Activated naive CD8-positive, alpha-beta T cell treated with anti-CD3 and anti-CD28 coated beads, Interleukin-2, amount 10 ng/mL, durations not matched to agents 7 days and 5 days (primary cell): ENCODE data around the gene C19orf67. TPM values are rescaled to one million over a fixed set of nuclear protein-coding genes. Genes with fewer than 3 reads are reported as not detected.
A peak's percentile ranks its signal among the peaks of the same experiment; 100 is the strongest.

ENCODE experiments used
- ATAC-seq: fragments of 150-1000 bp; cut with Tn5 transposase; one replicate; pipeline ENCODE4 v1.10.0; 2021; ENCODE audit warnings: low read depth, moderate library complexity
- POLR2A ChIA-PET: fragments of 350-600 bp; sonication (Branson Sonifier 250); formaldehyde crosslinking; loops from one replicate; lab custom pipeline; 2021; ENCODE audit warnings: antibody characterized with exemption; lab: Charles Lee
- DNase-seq: peaks from one replicate; pipeline ENCODE4 v3.0.0; 2021
- H3K27ac Mint-ChIP-seq: one replicate; pipeline ENCODE4 v1.8.0; 2022; ENCODE audit warnings: mild to moderate bottlenecking, mixed read lengths
- H3K27me3 Mint-ChIP-seq: one replicate; pipeline ENCODE4 v1.8.0; 2022; ENCODE audit warnings: mild to moderate bottlenecking, moderate library complexity, mixed read lengths
- H3K36me3 Mint-ChIP-seq: one replicate; pipeline ENCODE4 v1.8.0; 2021; ENCODE audit warnings: mild to moderate bottlenecking, mixed read lengths
- H3K4me1 Mint-ChIP-seq: one replicate; pipeline ENCODE4 v1.8.0; 2021; ENCODE audit warnings: mixed read lengths
- H3K4me3 Mint-ChIP-seq: one replicate; pipeline ENCODE4 v1.8.0; 2022; ENCODE audit warnings: mild to moderate bottlenecking, moderate library complexity, mixed read lengths
- H3K9me3 Mint-ChIP-seq: one replicate; pipeline ENCODE4 v1.8.0; 2021; ENCODE audit warnings: mixed read lengths
- total RNA-seq, 2 experiments: library from RNA; stranded (reverse); gene quantifications; one replicate each; pipeline ENCODE4 v1.2.3, GENCODE V29; 2021

Gene C19orf67
- not detected for total RNA-seq

DNA sequence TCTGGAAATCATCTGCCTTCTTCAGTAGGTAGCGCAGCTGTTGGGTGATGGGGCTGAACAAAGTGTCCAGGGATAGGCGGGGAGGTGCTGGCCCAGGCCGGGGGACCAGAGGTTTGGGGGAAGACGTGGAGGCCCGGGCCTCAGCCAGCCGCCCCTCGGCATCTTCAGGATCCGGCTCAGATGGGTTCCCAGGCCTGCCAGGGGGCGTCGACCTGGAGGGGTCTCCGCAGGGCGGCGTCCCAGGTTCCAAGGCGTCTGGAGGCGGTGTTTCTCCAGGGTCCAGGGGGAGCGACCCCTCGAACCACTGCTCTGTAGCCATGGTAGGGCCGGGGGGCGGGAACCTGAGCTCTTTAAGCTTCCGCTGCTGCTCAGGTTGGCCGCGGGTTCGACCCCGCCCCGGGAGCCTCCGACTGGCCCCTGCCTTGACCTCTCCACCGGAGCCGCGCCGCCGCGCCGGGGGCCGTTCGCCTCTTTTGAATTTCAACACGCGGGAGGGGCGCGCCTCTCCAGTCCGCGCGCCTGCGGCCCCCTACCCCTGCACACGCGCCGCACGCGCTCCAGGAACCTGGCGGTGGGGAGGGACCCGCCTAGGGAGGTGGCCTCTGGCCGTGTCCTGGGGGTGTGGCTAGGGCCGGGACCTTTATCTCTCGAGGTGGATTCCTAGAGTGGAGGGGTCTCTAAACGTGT is at the start of gene C19orf67:
Gene C19orf67 (minus strand): TSS at position 475 of the 687 bp plus-strand sequence. CDS start 156 bp downstream, at position 319.
- DNase-seq = no peak
- no peak within 1 kb of the TSS for H3K27ac Mint-ChIP-seq

DNA sequence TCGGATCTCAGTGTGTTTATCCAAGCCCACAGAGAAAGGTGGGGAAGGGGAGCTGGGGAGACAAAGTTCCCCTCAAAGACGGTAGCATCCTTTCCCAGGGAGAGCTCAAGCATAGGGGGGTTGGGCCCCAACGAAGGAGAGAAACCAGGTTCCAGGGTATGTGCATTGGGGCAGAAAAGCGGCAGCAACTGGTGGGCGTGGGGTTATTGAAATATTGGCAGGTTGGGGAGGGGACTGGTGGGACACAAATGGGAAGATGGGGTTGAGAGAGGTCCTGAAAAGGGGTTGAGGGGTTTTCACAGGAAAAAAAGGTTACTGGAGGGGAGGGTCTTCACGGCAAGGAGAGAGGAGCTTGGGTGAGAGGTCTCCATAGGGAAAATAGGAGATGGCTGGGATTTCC is 49.8 kb upstream of the C19orf67 start:
- H3K27me3 Mint-ChIP-seq = no peaks in the 10 kb centered on the region
- DNase-seq (no peak), ATAC-seq (no peak)
- H3K27ac Mint-ChIP-seq = peak overlapping the region; percentile 91
- no peaks in the 10 kb centered on the region for H3K9me3 Mint-ChIP-seq
- H3K4me3 Mint-ChIP-seq = peak overlapping the region; percentile 85
- H3K36me3 Mint-ChIP-seq = peaks cover 18% of the 10 kb centered on the region
- peaks cover 23% of the 10 kb centered on the region for H3K4me1 Mint-ChIP-seq
- POLR2A ChIA-PET = interaction anchor here (0.5 to 3.6 kb wide), 11 partner anchors 12 to 371 kb away, joined by 3 to 47 read pairs (median 5); partner anchors contain the start of genes DDX39A, IL27RA, MRI1 and PRKACA

More for the DNA sequence above, at the start of gene C19orf67:
- POLR2A ChIA-PET = no interaction called here
- Mint-ChIP-seq H3K4me3 (no peak within 1 kb of the TSS), H3K27me3 (no peaks in the 10 kb centered on the region), H3K4me1 (peaks cover 7% of the 10 kb centered on the region), H3K9me3 (no peaks in the 10 kb centered on the region), H3K36me3 (peaks cover 5% of the 10 kb centered on the region)
- no peak for ATAC-seq

DNA sequence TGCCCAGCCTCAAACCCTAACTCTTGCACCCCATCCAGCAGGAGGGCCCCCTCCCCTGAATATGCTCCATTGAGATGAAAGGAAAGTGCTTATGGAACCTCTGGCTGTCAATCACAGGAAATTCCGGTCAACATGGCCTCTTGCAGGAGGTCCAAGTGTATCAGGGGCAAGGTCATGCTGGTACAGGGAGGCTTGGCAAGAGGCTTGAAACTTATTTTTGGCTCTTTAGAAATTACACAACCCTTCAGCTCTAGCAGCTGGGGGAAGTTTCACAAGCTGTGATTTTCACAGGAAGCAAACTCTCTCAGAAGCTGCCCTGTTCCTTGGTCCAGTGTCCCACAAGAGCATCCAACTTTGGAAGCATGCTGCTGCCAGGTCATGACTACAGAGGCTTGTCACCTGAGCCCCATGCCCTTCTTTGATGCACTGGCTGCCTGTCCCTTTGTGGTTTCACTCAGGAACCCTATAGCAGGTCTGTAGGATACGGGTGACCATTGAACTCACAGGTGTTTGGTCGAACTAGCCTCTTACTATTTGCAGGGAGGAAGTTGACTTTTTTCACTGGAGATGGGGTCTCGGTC is 42.4 kb upstream of the C19orf67 start:
- H3K4me3 Mint-ChIP-seq = no peak overlapping the region
- no peak for DNase-seq
- POLR2A ChIA-PET = no interaction called here
- H3K27ac Mint-ChIP-seq = no peak overlapping the region
- ATAC-seq = no peak
- H3K9me3 Mint-ChIP-seq = no peaks in the 10 kb centered on the region
- no peaks in the 10 kb centered on the region for H3K27me3 Mint-ChIP-seq
- peaks cover 3% of the 10 kb centered on the region for H3K4me1 Mint-ChIP-seq
- H3K36me3 Mint-ChIP-seq = peaks cover 21% of the 10 kb centered on the region

DNA sequence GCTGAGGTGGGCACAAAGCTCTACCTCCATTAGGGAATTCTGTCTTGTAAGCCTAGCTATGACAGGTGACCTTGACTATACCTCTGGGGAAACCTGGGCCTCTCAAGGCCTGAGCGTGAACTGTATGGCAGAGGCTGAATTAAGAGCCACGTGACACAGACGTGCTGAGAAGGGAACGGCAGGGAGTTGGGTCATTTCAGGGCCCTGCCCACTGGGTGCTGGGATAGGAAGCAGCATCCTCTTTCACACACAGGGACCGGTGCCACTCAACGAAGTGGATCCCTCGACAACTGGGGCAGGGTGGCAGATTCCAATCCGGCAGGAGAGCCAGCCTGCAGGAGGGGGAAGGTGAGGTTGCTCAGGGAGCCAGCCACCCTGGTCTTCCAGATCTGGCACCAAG is 41.6 kb upstream of the C19orf67 start:
- Mint-ChIP-seq H3K4me1 (peaks cover 4% of the 10 kb centered on the region), H3K36me3 (peaks cover 22% of the 10 kb centered on the region), H3K9me3 (no peaks in the 10 kb centered on the region), H3K27ac (no peak overlapping the region), H3K4me3 (no peak overlapping the region), H3K27me3 (no peaks in the 10 kb centered on the region)
- ATAC-seq (no peak), DNase-seq (no peak)
- POLR2A ChIA-PET = interaction anchor here (0.6 to 1.4 kb wide), 2 partner anchors 10 to 22 kb away, joined by 5 read pairs; partner anchors contain the start of gene PRKACA

DNA sequence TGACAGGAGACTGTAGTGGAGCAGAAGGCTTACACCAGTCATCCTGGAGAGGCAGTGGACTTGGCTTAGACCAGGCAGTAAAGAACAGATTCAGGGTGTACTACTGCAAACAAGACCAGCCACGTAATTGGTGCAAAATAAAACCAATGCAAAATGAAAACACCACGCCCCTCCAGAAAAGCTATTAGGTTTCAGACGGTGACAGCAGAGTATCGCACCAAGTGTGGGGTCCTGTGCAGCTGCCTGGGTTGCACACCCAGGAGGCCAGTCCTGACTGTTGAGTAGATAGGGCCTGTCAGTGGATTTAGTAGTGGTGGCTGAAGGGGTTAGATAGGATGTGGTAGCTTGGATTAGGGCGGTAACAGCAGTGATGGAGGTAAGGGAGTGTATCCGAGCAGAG is 37.3 kb upstream of the C19orf67 start:
- no peak overlapping the region for H3K27ac Mint-ChIP-seq
- no peaks in the 10 kb centered on the region for H3K27me3 Mint-ChIP-seq
- no peak for DNase-seq
- POLR2A ChIA-PET = interaction anchor here (0.7 to 1.8 kb wide), 3 partner anchors 8 to 158 kb away, joined by 4 to 12 read pairs (median 6); partner anchors contain the start of gene ASF1B
- ATAC-seq = no peak
- H3K4me1 Mint-ChIP-seq = peaks cover 15% of the 10 kb centered on the region
- peaks cover 16% of the 10 kb centered on the region for H3K36me3 Mint-ChIP-seq
- no peak overlapping the region for H3K4me3 Mint-ChIP-seq
- H3K9me3 Mint-ChIP-seq = no peaks in the 10 kb centered on the region

DNA sequence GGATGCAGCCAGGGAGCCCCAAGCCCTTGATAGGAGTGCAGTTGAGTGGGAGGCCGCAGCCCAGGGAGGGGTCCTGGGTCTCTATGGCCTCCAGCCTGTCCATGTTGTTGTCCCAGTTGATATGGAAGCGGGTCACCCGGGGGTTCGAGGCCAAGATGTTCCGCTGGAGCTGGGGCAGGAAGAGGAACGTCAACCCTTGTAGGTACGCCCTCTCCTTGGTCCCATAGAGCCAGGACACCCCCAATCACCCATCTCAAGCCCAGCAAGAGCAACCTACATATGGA is 34.9 kb upstream of the C19orf67 start:
- ATAC-seq = no peak
- H3K27ac Mint-ChIP-seq = no peak overlapping the region
- H3K27me3 Mint-ChIP-seq = no peaks in the 10 kb centered on the region
- H3K9me3 Mint-ChIP-seq = no peaks in the 10 kb centered on the region
- H3K4me1 Mint-ChIP-seq = peaks cover 27% of the 10 kb centered on the region
- no peak overlapping the region for H3K4me3 Mint-ChIP-seq
- DNase-seq = no peak
- peaks cover 10% of the 10 kb centered on the region for H3K36me3 Mint-ChIP-seq
- POLR2A ChIA-PET = no interaction called here

DNA sequence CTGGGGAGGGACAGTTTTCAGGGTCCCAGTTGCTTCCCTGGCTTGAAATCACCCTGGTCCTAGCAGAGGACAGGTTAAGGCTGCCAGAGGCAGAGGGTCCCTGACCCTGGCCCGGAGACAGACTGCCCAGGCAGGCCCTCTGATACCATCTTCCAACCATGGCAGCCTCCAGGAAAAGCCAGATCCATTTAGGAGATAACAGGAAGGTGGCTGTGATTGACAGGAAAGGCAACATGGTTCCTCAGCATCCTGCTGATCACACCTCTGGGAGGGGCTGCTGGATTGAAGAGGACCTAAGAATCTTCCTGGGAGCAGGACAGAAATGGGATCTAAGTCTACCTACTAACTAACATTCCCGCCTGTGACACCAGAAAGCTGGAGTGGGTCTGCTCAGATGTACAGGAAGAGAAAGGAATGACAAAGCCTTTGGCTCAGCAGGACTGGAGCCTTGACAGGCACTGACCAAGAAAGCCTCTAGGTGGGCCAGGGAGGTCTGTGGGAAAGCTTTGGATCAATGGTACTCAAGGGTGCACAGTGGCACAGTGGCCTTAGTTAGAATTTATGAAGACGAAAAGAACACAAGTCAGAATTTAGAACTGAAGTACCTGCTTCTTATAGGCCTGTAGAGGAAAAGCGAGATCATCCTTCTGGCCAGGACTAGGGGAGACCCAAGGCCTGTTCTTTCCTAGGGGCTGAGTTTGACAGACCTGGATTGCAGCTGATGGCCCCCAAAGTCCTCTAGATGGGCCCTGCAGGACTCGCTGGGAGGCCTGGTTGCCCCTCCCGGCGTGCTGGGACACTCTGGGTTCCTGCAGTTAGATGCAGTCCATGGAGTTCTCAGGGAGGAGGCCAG is 34.3 kb upstream of the C19orf67 start:
- Mint-ChIP-seq H3K9me3 (no peaks in the 10 kb centered on the region), H3K27ac (no peak overlapping the region), H3K4me1 (peaks cover 29% of the 10 kb centered on the region), H3K4me3 (no peak overlapping the region), H3K36me3 (peaks cover 8% of the 10 kb centered on the region), H3K27me3 (no peaks in the 10 kb centered on the region)
- POLR2A ChIA-PET = interaction anchor here (6.4 kb wide), 1 partner anchor 16 kb away, joined by 47 read pairs; the partner anchor contains the start of gene ASF1B
- no peak for ATAC-seq
- DNase-seq = no peak

DNA sequence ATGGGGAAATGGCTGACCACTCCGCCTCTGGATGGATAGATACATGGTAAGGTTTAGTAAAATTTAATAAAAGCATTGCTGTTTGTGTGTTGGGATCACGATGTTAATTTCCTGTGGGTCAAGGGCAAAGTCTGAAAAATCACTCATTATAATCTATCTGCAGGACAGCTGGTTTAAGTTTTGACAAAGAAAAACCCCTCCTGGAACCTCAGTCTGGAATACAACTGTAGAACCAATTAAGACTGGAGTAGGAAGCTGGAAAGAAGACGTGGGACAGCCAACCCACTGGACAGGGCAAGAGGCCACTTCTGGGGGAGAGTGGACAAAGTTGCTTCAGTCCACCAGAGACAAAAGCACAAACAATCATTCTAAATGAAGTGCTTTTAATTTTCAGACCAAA is 33.6 kb upstream of the C19orf67 start:
- H3K9me3 Mint-ChIP-seq = no peaks in the 10 kb centered on the region
- POLR2A ChIA-PET = interaction anchor here (6.4 kb wide), 1 partner anchor 17 kb away, joined by 47 read pairs; the partner anchor contains the start of gene ASF1B
- ATAC-seq = no peak
- no peak for DNase-seq
- peak overlapping the region; percentile 87 for H3K4me3 Mint-ChIP-seq
- peaks cover 4% of the 10 kb centered on the region for H3K36me3 Mint-ChIP-seq
- H3K27me3 Mint-ChIP-seq = no peaks in the 10 kb centered on the region
- peaks cover 32% of the 10 kb centered on the region for H3K4me1 Mint-ChIP-seq
- H3K27ac Mint-ChIP-seq = peak overlapping the region; percentile 88

DNA sequence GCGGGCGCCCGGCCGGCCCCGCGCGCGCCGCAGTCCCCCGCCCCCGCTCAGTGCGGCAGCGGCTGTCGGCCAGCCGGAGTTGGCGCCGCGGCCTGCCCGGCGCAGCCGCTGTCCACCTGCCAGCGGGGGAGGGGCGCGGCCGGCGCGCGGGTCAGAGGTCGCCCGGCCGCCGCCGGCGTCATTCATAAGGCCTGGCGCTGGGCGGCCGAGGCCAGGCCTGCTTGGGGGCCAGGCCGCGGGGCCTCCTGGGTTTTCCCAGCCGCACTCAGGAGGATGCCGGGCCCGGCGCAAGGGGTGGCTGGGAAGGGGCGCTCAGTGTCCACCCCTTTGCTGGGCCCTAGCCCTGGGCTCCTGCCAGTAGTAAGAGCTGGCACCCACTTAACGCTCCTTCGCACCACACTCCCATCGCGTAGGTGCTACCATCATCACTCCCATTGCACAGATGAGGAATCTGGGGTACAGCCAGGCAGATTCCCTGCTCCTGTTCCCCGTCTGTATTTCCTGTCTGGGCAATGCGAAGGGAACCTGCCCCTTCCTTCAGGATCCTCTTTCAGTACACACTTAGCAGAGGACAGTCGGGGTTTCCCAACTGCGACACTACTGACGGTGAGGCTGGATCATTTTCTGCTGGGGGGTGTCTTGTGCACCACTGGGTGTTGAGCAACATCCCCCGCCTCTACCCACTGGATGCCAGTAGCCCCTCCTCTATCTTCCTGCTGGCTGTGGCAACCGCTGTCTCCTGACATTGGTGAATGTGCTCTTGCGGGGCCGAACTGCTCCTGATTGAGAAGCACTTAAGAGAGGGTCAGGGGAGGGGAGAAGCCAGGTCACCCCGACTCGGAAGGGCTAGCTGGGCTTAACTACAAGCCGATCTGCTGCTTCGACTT is 32.8 kb upstream of the C19orf67 start:
- H3K36me3 Mint-ChIP-seq = peaks cover 4% of the 10 kb centered on the region
- peaks cover 36% of the 10 kb centered on the region for H3K4me1 Mint-ChIP-seq
- peak; percentile 42 for DNase-seq
- no peaks in the 10 kb centered on the region for H3K27me3 Mint-ChIP-seq
- H3K9me3 Mint-ChIP-seq = no peaks in the 10 kb centered on the region
- peak overlapping the region; percentile 88 for H3K27ac Mint-ChIP-seq
- POLR2A ChIA-PET = interaction anchor here (1.1 to 6.4 kb wide), 5 partner anchors 8 to 36 kb away, joined by 3 to 47 read pairs (median 6); partner anchors contain the start of gene ASF1B
- no peak for ATAC-seq
- peak overlapping the region; percentile 87 for H3K4me3 Mint-ChIP-seq

DNA sequence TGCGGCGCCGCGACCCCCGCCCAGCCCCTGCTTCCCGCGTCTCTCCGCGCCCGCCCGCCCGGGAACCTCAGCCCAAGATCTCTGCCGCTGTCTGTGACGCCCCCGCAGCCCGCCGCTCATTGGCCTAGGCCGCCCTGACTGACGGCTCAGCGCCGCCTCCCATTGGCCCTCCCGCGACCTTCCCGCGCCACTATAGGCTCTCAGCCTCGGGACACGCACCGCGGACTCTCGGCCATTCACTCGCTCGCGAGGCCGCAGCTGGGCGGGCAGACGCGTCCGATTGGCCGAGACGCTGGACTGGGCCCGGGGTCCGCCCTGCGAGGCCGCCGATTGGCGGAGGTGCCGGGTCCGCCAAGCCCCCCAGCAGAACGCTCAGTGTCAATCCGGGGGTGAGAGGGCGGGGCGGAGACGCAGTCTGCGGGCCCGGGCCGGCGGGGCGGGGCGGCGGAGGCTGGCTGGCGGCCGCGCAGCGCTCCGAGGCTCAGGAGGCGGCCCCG is 32.1 kb upstream of the C19orf67 start, which contains the start of gene PRKACA:
Gene PRKACA (minus strand): TSS at position 95 of the 497 bp plus-strand sequence. CDS start 215 bp downstream, outside the sequence.
- Mint-ChIP-seq H3K9me3 (no peaks in the 10 kb centered on the region), H3K4me1 (peaks cover 40% of the 10 kb centered on the region), H3K4me3 (peak within 1 kb of the TSS; percentile 98), H3K27ac (peak within 1 kb of the TSS; percentile 88), H3K27me3 (no peaks in the 10 kb centered on the region), H3K36me3 (peaks cover 2% of the 10 kb centered on the region)
- DNase-seq (peak; percentile 99), ATAC-seq (peak; percentile 98)
- POLR2A ChIA-PET = interaction anchor here (1.1 to 6.4 kb wide), 6 partner anchors 9 to 343 kb away, joined by 3 to 47 read pairs (median 6); partner anchors contain the start of gene ASF1B

DNA sequence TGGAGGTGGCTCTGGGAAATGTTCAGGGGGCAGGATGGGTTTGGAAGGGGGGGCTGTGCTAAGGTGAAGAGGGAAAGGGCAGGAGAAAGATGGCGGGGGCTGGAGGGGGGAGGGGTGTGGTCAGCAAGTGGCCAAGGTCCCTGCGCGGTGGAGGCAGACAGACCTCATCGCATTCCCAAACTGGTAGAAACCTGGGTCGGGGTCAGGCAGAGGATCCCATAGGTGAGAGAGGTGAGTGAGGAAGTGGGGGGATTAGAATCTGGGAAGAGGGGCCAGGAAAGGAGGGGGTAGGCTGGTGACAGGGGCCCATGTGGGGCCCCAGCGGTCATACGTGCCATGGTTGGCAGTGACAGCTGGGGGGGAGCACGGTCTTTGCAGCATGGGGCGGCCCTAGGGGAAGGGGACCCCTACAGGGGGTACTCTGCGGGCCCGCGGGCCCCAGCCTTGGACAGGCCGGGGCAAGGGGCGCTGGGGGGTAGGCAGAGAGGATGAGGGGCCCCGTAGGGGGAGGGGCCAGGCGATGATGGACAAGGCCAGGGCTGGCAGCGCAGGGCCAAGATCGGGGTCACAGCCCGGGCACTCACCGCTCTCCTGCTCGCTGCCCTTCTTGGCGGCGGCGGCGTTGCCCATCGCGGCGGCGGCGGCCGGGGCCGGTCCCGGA is 31.5 kb upstream of the C19orf67 start:
- Mint-ChIP-seq H3K9me3 (no peaks in the 10 kb centered on the region), H3K27me3 (no peaks in the 10 kb centered on the region), H3K36me3 (peaks cover 2% of the 10 kb centered on the region), H3K27ac (peak overlapping the region; percentile 78), H3K4me3 (peak overlapping the region; percentile 98), H3K4me1 (peaks cover 45% of the 10 kb centered on the region)
- POLR2A ChIA-PET = interaction anchor here (0.5 to 6.4 kb wide), 9 partner anchors 9 to 342 kb away, joined by 3 to 47 read pairs (median 5); partner anchors contain the start of gene ASF1B
- peak; percentile 1 for ATAC-seq
- no peak for DNase-seq
